IMR-90 (cell line): ENCODE measurements around the gene PSG1. TPM values are rescaled to one million over a fixed set of nuclear protein-coding genes. Genes with fewer than 3 reads are reported as not detected.
"Not testable (repeated sequence)": the region's sequence is repeated elsewhere in the genome, so short reads cannot be mapped to it uniquely, and the experiment has no call there.

ENCODE experiments used
- ATAC-seq: fragments of 200-7000 bp; cut with Tn5 transposase; 2 replicates; pipeline ENCODE4 v1.9.1; 2020; ENCODE audit warnings: low read depth, mild to moderate bottlenecking, moderate library complexity
- BruUV-seq: library from RNA; stranded (reverse); fragments of 400-500 nt; replicated peaks from 2 replicates; lab custom pipeline; 2021; lab: Mats Ljungman, UMichigan
- CTCF ChIA-PET: fragments of 300-600 bp; formaldehyde crosslinking; extraction: SDS; loops from one replicate; lab custom pipeline; 2021; ENCODE audit warnings: antibody characterized with exemption; lab: Yijun Ruan, JAX
- POLR2A ChIA-PET: fragments of 300-600 bp; sonication (Branson Sonifier 250); formaldehyde crosslinking; loops from one replicate; lab custom pipeline; 2022; ENCODE audit warnings: antibody characterized with exemption; ENCODE audit not compliant: unreplicated experiment; lab: Charles Lee
- DNase-seq: peaks from one replicate; pipeline ENCODE4 v3.0.0; 2013
- H2AFZ ChIP-seq: replicated peaks from 2 replicates; pipeline ENCODE3; 2013; ENCODE audit warnings: low read length, mild to moderate bottlenecking; ENCODE audit not compliant: poor library complexity
- H2AK5ac ChIP-seq: 2 replicates; pipeline ENCODE4 v1.6.1; 2013; ENCODE audit warnings: low read depth, low read length, inconsistent platforms
- H2AK9ac ChIP-seq: replicated peaks from 2 replicates; pipeline ENCODE3; 2013; ENCODE audit warnings: mild to moderate bottlenecking, low read depth, low read length, moderate library complexity; ENCODE audit not compliant: poor library complexity
- H2BK120ac ChIP-seq: 2 replicates; pipeline ENCODE4 v1.6.1; 2013; ENCODE audit warnings: low read depth, low read length, inconsistent platforms
- H2BK15ac ChIP-seq: 3 replicates; pipeline ENCODE4 v1.6.1; 2013; ENCODE audit warnings: low read depth, low read length, inconsistent platforms
- H2BK20ac ChIP-seq: 2 replicates; pipeline ENCODE4 v1.6.1; 2013; ENCODE audit warnings: low read depth, mild to moderate bottlenecking, inconsistent platforms, low read length, moderate library complexity
- H2BK5ac ChIP-seq: 2 replicates; pipeline ENCODE4 v1.6.1; 2013; ENCODE audit warnings: mild to moderate bottlenecking, low read depth, low read length, inconsistent platforms; ENCODE audit not compliant: poor library complexity, severe bottlenecking
- H3K14ac ChIP-seq: replicated peaks from 2 replicates; pipeline ENCODE4 v1.6.1; 2013; ENCODE audit warnings: low read depth, low read length, inconsistent platforms
- H3K18ac ChIP-seq: 2 replicates; pipeline ENCODE4 v1.6.1; 2013; ENCODE audit warnings: low read depth, low read length, control low read depth
- H3K23ac ChIP-seq: 2 replicates; pipeline ENCODE4 v1.6.1; 2013; ENCODE audit warnings: low read depth, low read length, inconsistent platforms
- H3K27ac ChIP-seq: 2 replicates; pipeline ENCODE4 v1.5.1; 2013; ENCODE audit warnings: mild to moderate bottlenecking, control low read depth, low read length; ENCODE audit not compliant: insufficient read depth
- H3K27me3 ChIP-seq: 2 replicates; pipeline ENCODE4 v1.6.1; 2013; ENCODE audit warnings: low read length; ENCODE audit not compliant: control insufficient read depth, insufficient read depth
- H3K36me3 ChIP-seq: 2 replicates; pipeline ENCODE4 v1.6.1; 2013; ENCODE audit warnings: low read length, mixed read lengths; ENCODE audit not compliant: control insufficient read depth, insufficient read depth
- H3K4ac ChIP-seq: 2 replicates; pipeline ENCODE4 v1.6.1; 2013; ENCODE audit warnings: low read depth, low read length, inconsistent platforms
- H3K4me1 ChIP-seq: 2 replicates; pipeline ENCODE4 v1.6.1; 2013; ENCODE audit warnings: low read length, mixed read lengths; ENCODE audit not compliant: control insufficient read depth, insufficient read depth
- H3K4me2 ChIP-seq: 2 replicates; pipeline ENCODE4 v1.6.1; 2013; ENCODE audit warnings: low read depth, mild to moderate bottlenecking, control low read depth, low read length, moderate library complexity
- H3K4me3 ChIP-seq: 2 replicates; pipeline ENCODE4 v1.5.1; 2013; ENCODE audit warnings: low read depth, mild to moderate bottlenecking, control low read depth, low read length, moderate library complexity; ENCODE audit not compliant: insufficient read depth
- H3K56ac ChIP-seq: 2 replicates; pipeline ENCODE4 v1.6.1; 2013; ENCODE audit warnings: low read length, inconsistent platforms; ENCODE audit not compliant: insufficient read depth; ENCODE audit errors: extremely low read depth
- H3K79me1 ChIP-seq, 2 experiments: 2 replicates each; pipeline ENCODE4 v1.6.1; 2013; ENCODE audit warnings: low read length in 2 of 2, inconsistent platforms in 1 of 2, low read depth in 1 of 2
- H3K9ac ChIP-seq: 2 replicates; pipeline ENCODE4 v1.6.1; 2013; ENCODE audit warnings: low read depth, low read length, control low read depth
- H3K9me1 ChIP-seq: 2 replicates; pipeline ENCODE4 v1.6.1; 2013; ENCODE audit warnings: low read length, inconsistent platforms; ENCODE audit not compliant: insufficient read depth
- H3K9me3 ChIP-seq: 2 replicates; pipeline ENCODE4 v1.6.1; 2013; ENCODE audit warnings: low read length; ENCODE audit not compliant: control insufficient read depth, insufficient read depth
- H4K20me1 ChIP-seq: 2 replicates; pipeline ENCODE4 v1.6.1; 2013; ENCODE audit warnings: low read length, inconsistent platforms; ENCODE audit not compliant: insufficient read depth
- H4K5ac ChIP-seq: 2 replicates; pipeline ENCODE4 v1.6.1; 2013; ENCODE audit warnings: mild to moderate bottlenecking, low read depth, low read length, control low read depth
- H4K8ac ChIP-seq, 2 experiments: 2 replicates each; pipeline ENCODE4 v1.6.1; 2013; ENCODE audit warnings: low read depth in 2 of 2, low read length in 2 of 2, control low read depth in 1 of 2, inconsistent platforms in 1 of 2
- H4K91ac ChIP-seq: 2 replicates; pipeline ENCODE4 v1.6.1; 2013; ENCODE audit warnings: low read depth, low read length, inconsistent platforms; ENCODE audit not compliant: insufficient read depth
- MAFK ChIP-seq: IDR thresholded peaks from 2 replicates; pipeline ENCODE4 v1.6.1; 2012; ENCODE audit warnings: low read depth, low read length, improper control_type of control experiment
- WGBS, 2 experiments: methylation state at CpG; one replicate each; pipeline versions ENCODE4 v1.1.5 to v1.1.7; 2013; ENCODE audit warnings: missing lambda C conversion rate in 2 of 2; ENCODE audit not compliant: insufficient read length in 1 of 2; ENCODE audit errors: extremely low coverage in 2 of 2; 5-methylcytosine and 5-hydroxymethylcytosine counted together
- dilution Hi-C: fragments of 300-500 bp; cut with HindIII; formaldehyde crosslinking; loops from one replicate; pipeline ENCODE4 v1.14.3; 2018; ENCODE audit warnings: low sequenced_read_pairs; ENCODE audit not compliant: unreplicated experiment
- in situ Hi-C: fragments of 300-500 bp; cut with MboI; formaldehyde crosslinking; loops from 3 replicates; pipeline ENCODE4 v1.14.3; 2019; ENCODE audit warnings: low sequenced_read_pairs, inconsistent platforms, mixed read lengths
- intact Hi-C: fragments of 100-400 bp; cut with micrococcal nuclease; formaldehyde crosslinking; loops from 2 replicates; pipeline ENCODE4 v1.10.0; 2022
- polyA plus RNA-seq, 3 experiments: library from polyadenylated mRNA; depleted of rRNA; stranded (reverse); fragments of >200 nt; gene quantifications; 2 replicates each; pipeline ENCODE4 v1.2.3, GENCODE V29; 2012; ENCODE audit warnings: low replicate concordance in 1 of 3
- total RNA-seq: library from RNA; depleted of rRNA; stranded (reverse); fragments of >200 nt; gene quantifications from 2 replicates; pipeline ENCODE4 v1.2.3, GENCODE V29; 2012

Gene PSG1
- total and polyA plus RNA-seq, 2 of the 4 experiments (the other 2 are of a cell fraction): 0.90 to 2.5 TPM

GRCh38 chr19:42887876-42888445, 8.4 kb upstream of the PSG1 start:
- H3K9ac ChIP-seq: peak overlapping the region; percentile 44; the same call in 1 of the 2 replicates
- in situ Hi-C loops: not testable (repeated sequence)

GRCh38 chr19:42882730-42883129, 3.2 kb upstream of the PSG1 start:
- H3K23ac ChIP-seq, H2AFZ ChIP-seq, H3K79me1 ChIP-seq, H3K27me3 ChIP-seq, H3K4me3 ChIP-seq, in situ Hi-C loops, H3K14ac ChIP-seq, H4K91ac ChIP-seq, H3K27ac ChIP-seq, ATAC-seq, H3K9ac ChIP-seq, H4K5ac ChIP-seq, H3K4me1 ChIP-seq, DNase-seq, POLR2A ChIA-PET, H3K4ac ChIP-seq, H3K36me3 ChIP-seq, intact Hi-C loops, H2BK5ac ChIP-seq, H3K4me2 ChIP-seq, H3K56ac ChIP-seq, dilution Hi-C loops, BruUV-seq, H3K9me1 ChIP-seq, H2BK20ac ChIP-seq, H3K9me3 ChIP-seq, H3K18ac ChIP-seq, H2AK9ac ChIP-seq, CTCF ChIA-PET, H2BK15ac ChIP-seq, H4K20me1 ChIP-seq: not testable (repeated sequence)
- Histone ChIP-seq H2BK120ac (peak overlapping the region; percentile 14; the same call in 1 of the 2 replicates), H2AK5ac (0 out of 2 replicates have a peak overlapping the region, but pooled peaks have one; percentile 24), H4K8ac (peak overlapping the region in 1 of 2 experiments; percentile 40; a peak in 1 of 4 replicates)
- WGBS, 2 experiments: no CpG with 5 or more reads among the region's 2 CpGs

More at GRCh38 chr19:42887876-42888445, 8.4 kb upstream of the PSG1 start:
- H3K36me3 ChIP-seq, BruUV-seq, dilution Hi-C loops, CTCF ChIA-PET, H3K79me1 ChIP-seq, POLR2A ChIA-PET, intact Hi-C loops, H3K9me3 ChIP-seq, H4K20me1 ChIP-seq, DNase-seq, H3K27me3 ChIP-seq, H3K4me3 ChIP-seq, H3K9me1 ChIP-seq, H2AFZ ChIP-seq, H3K23ac ChIP-seq, H3K4me1 ChIP-seq: not testable (repeated sequence)
- peak overlapping the region; percentile 83 for H3K14ac ChIP-seq
- peak overlapping the region; percentile 89 for H3K27ac ChIP-seq
- H4K5ac ChIP-seq: peak overlapping the region; percentile 99
- H2BK20ac ChIP-seq: peak overlapping the region; percentile 93
- peak overlapping the region; percentile 93 for H2BK5ac ChIP-seq
- peak overlapping the region; percentile 32; the same call in 1 of the 2 replicates for H3K4me2 ChIP-seq
- H2BK120ac ChIP-seq: peak overlapping the region; percentile 95
- H3K4ac ChIP-seq: peak overlapping the region; percentile 98
- H4K91ac ChIP-seq: peak overlapping the region; percentile 95
- peak overlapping the region; percentile 88 for H2AK9ac ChIP-seq
- peak; percentile 78 for TF ChIP-seq MAFK
- peak overlapping the region; percentile 78; the same call in 1 of the 3 replicates for H2BK15ac ChIP-seq
- peak overlapping the region; percentile 53 to 93 for H4K8ac ChIP-seq
- peak; percentile 75 for ATAC-seq
- peak overlapping the region; percentile 99 for H3K18ac ChIP-seq
- H3K56ac ChIP-seq: peak overlapping the region; percentile 74
- H2AK5ac ChIP-seq: peak overlapping the region; percentile 86
